Myocyte (in vitro differentiated cells): Measurements from ENCODE around the gene DPP4. TPM values are rescaled to one million over a fixed set of nuclear protein-coding genes. Genes with fewer than 3 reads are reported as not detected.
A peak's percentile ranks its signal among the peaks of the same experiment; 100 is the strongest.
"Not testable (repeated sequence)": the region's sequence is repeated elsewhere in the genome, so short reads cannot be mapped to it uniquely, and the experiment has no call there.

Experiments used
- DNase-seq: peaks from one replicate; pipeline ENCODE4 v3.0.0-alpha.2; 2012; ENCODE audit warnings: low read depth
- total RNA-seq: library from RNA; depleted of rRNA; stranded (reverse); fragments of >200 nt; gene quantifications from 2 replicates; pipeline ENCODE4 v1.2.3, GENCODE V29; 2014

Gene DPP4
- total RNA-seq, 1 donor from 2014 or later, result 19.6 TPM

GRCh38 chr2:161991991-161992390 lies 82.0 kb downstream of the DPP4 start:
- no peak for DNase-seq

- peak; percentile 45 for DNase-seq
These were observed 83.3 kb downstream of the DPP4 start for GRCh38 chr2:161990741-161991140.

- no peak for DNase-seq
These were observed 84.0 kb downstream of the DPP4 start for GRCh38 chr2:161990036-161990435.

DNA sequence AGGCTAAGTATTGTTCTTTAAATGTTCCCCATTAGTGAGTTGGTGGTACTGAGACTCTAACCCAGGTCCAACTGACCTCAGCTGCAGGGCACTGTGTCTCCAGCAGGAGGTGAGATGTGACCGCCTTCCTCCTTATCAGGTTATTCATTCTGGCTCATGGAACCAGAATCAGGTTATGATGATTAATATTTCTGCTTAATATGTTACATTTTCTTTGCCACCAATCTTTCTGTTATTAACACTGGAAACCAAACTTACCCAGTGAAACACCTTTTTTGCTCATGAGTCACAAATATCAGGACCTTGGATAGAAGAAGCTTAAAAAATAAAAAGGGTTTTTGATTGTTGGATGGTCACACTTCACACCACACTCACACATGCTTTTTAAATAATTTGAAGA lies 85.4 kb downstream of the DPP4 start:
- DNase-seq, result no peak

GRCh38 chr2:161987311-161987710 lies 86.7 kb downstream of the DPP4 start:
- DNase-seq, result no peak

GRCh38 chr2:161983866-161984265 lies 90.1 kb downstream of the DPP4 start:
- no peak for DNase-seq

DNA sequence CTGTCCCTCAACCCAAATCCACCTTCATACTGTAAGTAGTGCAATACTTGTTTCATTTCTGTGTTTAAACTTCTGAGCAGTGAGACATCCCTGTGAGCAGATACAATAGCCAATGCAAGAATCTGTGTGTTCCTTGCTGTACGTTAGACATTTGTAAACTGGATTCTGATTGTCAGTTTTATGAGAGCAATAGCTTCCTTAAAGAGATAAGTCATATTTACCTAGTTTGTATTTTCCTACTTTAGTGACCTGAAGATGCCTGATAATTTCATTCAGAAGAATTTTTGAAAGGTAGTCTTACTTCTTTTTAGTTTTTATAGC lies 90.7 kb downstream of the DPP4 start:
- DNase-seq, result no peak

- no peak for DNase-seq
These were observed 91.3 kb downstream of the DPP4 start for GRCh38 chr2:161982548-161983330.

DNA sequence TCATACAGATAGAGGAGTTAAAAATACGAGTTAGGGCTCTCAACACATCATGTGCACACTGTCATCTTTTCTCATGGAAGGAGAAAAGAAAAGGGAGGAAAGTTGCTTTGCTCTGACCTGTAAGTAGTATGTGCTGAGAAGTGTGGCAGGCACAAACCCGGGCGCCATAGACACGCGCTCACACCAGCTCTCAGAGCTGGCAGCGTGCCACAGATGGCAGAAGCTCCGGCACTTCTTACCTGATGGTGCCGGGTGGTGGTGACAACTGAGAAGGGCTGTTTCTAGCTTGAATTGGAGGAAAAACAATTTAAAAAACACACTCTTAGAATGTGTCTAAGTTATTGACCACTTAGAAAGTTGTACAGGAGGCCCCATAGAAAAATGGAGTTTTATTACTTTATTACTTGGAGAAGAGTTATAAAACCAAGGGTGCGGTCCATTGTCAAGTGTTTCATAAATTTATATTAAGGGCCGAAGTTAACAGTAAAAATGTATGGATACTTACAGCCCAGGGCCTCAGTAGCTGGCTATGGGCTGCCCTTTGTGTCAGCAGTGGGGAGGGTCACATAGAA lies 92.2 kb downstream of the DPP4 start:
- DNase-seq, result no peak

DNA sequence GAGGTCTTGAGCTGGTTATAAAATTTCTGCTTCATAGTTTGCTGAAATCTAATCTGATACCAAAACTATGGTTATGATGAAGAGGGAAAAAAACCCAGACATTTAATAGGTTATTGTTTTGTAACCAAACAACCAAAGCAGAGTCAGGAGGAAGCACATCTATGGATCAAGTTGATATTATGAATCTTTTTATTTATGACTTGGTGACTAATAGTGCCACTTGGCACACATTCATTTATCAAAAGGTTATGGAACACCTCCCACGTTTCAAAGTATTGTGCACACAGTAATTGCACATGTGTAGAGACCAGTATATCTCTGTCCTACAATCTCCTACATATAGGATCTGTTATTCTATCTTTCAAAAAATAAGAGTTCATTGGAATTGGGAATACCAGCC lies 93.0 kb downstream of the DPP4 start:
- DNase-seq, result no peak

GRCh38 chr2:161979490-161979889 lies 94.5 kb downstream of the DPP4 start:
- DNase-seq, result no peak

DNA sequence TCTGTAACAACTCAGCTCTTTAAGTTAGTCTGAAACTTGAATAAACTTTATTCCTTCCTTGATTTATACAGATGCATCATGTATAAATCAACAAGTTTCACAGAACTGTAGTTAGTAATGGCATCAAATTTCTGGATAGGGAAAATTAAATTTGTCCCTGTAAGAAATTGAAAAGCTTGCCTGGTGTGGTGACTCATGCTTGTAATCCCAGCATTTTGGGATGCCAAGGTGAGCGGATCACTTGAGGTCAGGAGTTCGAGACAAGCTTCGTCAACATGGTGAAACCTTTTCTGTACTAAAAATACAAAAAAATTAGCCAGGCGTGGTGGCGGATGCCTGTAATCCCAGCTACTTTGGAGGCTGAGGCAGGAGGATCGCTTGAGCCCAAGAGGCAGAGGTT lies 96.1 kb downstream of the DPP4 start:
- DNase-seq, result not testable (repeated sequence)

- no peak for DNase-seq
These were observed 97.1 kb downstream of the DPP4 start for GRCh38 chr2:161976917-161977316.

- no peak for DNase-seq
These were observed 97.7 kb downstream of the DPP4 start for GRCh38 chr2:161976295-161976694.

GRCh38 chr2:161975813-161976160 lies 98.2 kb downstream of the DPP4 start:
- no peak for DNase-seq

GRCh38 chr2:161975062-161975812 lies 98.8 kb downstream of the DPP4 start:
- DNase-seq, result no peak

- no peak for DNase-seq
These were observed 99.6 kb downstream of the DPP4 start for GRCh38 chr2:161974461-161974860.

DNA sequence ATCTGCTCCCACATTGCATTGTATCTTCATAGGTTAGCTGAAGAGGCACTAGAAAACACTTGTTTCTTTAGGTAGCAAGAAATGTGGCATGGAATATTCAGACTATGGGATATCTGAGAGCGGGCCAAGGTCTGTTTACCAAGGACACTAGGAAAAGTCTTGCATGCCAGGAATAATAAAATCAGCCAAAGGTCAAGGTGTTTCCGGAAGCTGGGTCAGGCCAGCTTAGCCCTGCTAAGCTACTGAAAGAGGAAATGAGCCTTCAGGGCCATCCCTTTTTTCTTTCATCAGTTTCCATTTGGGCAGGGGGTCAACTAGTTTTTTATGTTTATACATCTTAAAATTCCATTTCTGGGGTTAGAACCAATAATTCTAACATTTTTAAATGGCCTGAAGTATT lies 101.1 kb downstream of the DPP4 start:
- DNase-seq, result no peak

- DNase-seq, result no peak
These were observed 101.8 kb downstream of the DPP4 start for GRCh38 chr2:161972232-161972631.

- DNase-seq, result no peak
These were observed 102.5 kb downstream of the DPP4 start for GRCh38 chr2:161971551-161971950.

- DNase-seq, result no peak
These were observed 104.9 kb downstream of the DPP4 start for GRCh38 chr2:161969159-161969558.

DNA sequence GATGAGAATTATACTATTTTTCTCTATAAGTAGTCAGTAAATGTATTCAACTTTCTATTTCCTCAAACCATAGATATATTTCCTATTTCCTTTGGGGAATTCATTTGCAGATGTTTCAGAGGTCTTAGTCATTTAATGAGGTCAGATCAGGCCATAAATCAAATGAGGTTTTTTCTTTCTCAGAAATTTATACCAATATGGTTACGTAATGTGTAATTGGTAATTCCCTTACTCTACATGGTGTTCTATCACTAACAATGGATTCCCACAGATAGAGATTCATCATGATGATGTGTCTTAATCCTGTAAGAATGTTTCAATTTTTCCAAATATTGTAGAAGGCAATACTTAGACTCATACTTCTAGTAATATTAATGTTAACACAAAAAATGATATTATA lies 108.0 kb downstream of the DPP4 start:
- no peak for DNase-seq

- no peak for DNase-seq
These were observed 109.9 kb downstream of the DPP4 start for GRCh38 chr2:161964160-161964559.
